Effector CD4-positive, alpha-beta T cell (primary cell): ENCODE measurements around the gene KASH5.

Experiments used
- DNase-seq: peaks from one replicate; pipeline ENCODE4 v3.0.0-alpha.2; 2020

The KASH5 gene

DNA sequence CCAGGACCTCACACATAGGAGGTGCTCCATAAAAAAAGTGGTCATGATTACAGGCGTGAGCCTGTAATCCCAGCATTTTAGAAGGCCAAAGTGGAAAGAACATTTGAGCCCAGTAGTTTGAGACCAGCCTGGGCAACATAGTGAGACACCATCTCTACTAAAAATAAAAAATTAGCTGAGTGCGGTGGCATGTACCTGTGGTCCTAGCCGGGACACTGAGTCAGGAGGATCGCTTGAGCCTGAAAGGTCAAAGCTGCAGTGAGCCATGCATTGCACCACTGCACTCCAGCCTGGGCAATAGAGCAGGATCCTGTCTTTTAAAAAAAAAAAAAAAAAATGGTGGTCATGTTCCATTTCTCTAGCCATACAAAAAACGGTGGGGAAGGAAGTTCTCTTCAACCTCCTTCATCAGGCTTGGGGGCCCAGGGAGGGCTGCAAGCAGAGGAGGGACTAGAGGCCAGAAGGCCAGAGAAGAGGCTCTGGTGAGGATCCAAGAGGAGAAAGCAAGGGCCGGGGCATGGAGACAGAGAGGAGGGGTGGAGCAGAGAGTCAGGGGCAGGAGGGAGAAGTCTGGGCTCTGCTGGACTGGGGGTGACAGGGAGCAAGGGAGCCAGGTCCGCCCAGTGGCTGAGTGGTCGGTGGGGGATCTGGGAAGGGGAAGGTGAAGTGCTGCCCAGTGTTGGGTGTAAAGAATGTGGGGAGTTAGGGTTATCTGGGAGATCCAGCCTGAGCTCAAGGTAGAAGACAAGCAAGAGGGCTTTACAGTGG is 8.9 kb downstream of the KASH5 start:
- DNase-seq: no peak

- no peak for DNase-seq
Observed at GRCh38 chr19:49398001-49398615, 10.1 kb downstream of the KASH5 start.

- DNase-seq: no peak
Observed at GRCh38 chr19:49398931-49399330, 10.9 kb downstream of the KASH5 start.

DNA sequence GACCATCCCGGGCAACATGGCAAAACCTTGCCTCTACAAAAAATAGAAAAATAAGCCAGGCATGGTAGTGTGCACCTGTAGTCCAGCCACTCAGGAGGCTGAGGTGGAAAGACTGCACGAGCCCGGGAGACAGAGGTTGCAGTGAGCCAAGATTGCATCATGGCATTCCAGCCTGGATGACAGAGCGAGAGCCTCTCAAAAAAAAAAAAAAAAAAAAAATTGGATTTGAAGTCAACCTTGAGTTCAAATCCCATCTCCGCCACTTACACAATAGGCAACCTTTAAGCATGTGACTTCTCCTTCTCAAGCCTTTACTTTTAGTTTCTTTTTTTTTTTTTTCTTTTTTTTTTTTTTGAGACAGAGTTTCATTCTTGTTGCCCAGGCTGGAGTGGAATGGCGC is 12.0 kb downstream of the KASH5 start:
- DNase-seq: no peak

DNA sequence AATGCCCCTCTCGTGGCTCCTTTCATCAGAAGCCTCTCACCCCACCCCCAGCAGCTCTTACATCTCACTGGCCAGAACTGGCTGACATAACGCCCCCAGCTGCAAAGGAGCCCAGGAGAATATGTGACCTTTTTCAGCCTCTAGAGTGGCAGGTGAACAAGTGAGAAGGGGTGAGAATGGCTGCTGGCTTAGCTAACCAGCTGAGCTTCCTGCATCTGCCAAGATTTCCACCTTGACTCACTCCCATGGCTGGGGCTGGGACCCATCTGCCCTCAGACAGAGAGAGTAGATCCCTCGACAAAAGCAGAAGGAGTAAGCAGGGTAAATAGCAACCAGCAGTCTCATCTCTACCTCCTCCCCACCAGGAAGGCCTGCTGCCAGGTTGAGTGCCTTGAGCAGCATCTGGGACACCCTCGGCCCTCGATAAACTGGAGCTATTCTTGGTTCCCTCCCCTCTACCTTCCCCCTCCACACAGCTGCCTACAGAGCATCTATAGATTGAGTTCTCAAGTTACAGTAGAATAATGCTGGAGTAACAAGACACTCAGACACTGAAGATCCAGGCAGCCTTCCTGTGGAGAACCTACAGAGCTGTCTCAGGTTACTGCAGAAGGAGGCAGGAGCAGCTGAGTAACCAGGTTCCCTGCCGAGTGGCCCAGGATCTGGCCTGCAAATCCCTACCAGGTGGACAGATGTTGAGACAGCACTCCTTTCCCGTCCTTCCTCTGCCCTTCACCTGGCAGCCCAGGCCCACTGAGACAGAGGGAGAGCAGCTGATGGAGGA is 15.5 kb downstream of the KASH5 start:
- DNase-seq: no peak

GRCh38 chr19:49407079-49407478 is 19.0 kb downstream of the KASH5 start:
- no peak for DNase-seq

DNA sequence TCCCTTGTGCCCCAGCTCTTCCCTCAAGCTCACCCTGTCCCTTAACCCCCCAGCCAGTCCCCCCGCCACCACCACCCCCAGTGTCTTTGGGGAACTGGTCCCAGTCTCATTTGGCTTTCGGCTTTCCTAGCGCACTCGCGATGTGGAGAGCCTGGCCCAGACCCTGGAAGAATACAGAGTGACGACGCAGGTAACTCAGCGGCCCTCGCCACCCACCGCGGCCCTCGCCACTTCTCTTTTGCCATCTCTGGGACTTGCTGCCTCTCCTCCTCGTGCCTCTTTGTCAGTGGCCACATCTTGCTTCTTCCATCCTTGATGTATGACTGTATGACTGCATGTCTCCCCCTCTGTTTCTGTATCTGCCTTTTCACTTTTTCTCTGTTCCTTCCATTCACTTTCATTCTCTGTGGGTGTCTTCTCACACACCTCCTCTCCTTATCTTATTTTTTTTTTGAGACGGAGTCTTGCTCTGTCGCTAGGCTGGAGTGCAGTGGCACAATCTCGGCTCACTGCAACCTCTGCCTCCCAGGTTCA is 19.5 kb downstream of the KASH5 start:
- DNase-seq: no peak

DNA sequence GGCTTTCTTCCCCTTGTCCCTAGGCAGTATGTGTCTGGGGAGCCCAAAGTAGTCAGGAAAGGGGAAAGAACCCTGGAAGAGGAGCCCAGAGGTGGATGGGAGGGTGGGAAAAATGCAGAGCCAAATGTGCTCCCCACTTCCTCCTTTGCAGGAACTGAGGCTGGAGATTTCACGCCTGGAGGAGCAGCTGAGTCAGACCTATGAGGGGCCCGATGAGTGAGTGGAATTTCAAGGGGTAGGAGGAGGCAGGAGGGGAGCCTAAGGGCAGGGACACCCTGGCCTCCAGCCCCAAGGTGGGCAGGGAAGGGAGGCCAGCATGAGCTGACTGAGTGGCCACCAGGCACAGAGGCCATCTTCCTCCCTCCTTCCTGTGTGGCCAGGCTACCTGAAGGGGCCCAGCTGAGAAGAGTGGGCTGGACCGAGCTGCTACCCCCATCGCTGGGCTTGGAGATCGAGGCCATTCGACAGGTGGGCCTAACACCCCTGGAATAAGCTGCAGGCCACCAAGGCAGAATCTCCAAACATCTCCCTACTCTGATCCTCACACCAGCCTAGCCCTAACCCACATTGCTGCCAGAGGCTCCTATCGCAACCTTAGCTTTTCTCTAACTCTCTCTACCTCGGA is 20.9 kb downstream of the KASH5 start:
- DNase-seq: no peak

GRCh38 chr19:49409441-49410029 is 21.5 kb downstream of the KASH5 start:
- no peak for DNase-seq

- DNase-seq: no peak
Observed at GRCh38 chr19:49411681-49412326, 23.8 kb downstream of the KASH5 start.

GRCh38 chr19:49413348-49413747 is 25.3 kb downstream of the KASH5 start:
- DNase-seq: no peak

DNA sequence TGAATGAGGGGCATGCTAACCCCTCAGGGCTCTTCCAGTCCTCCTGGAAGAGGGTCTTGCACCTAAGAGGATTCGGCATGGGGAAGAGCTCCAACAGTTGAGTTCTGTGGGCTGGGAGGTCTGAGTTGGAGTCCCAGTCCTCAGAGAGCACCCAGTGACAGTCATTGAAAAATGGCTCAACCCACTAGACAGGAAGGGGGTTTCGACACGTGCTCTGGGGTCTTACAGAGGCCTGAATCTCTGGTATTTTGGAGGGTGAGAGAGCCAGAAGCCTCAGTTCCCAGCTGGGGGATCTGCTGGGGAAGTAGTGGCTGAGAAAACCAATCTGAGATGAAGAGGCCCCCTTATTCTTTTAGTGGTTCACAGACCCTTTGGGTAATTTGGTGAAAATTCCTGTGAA is 26.2 kb downstream of the KASH5 start:
- DNase-seq: no peak

- DNase-seq: no peak
Observed at GRCh38 chr19:49415102-49415809, 27.2 kb downstream of the KASH5 start.

DNA sequence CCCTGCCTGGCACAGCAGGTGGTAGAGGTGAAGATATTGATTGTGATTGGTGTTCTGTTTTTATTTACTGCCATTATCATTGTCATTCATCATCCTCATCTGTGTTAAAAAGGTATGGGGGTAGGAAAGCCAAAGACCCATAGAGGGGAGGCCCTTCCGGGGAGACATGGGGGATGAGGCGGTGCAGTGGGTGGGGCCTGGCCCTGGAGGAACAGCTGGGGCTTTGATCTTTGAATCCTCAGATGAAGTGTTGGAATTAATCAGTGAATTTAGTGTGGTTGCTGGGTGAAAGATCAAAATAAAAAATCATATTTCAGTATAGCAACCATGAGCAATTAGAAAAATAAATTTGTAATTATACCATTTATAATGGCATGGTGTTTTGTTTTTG is 27.8 kb downstream of the KASH5 start:
- DNase-seq: no peak

DNA sequence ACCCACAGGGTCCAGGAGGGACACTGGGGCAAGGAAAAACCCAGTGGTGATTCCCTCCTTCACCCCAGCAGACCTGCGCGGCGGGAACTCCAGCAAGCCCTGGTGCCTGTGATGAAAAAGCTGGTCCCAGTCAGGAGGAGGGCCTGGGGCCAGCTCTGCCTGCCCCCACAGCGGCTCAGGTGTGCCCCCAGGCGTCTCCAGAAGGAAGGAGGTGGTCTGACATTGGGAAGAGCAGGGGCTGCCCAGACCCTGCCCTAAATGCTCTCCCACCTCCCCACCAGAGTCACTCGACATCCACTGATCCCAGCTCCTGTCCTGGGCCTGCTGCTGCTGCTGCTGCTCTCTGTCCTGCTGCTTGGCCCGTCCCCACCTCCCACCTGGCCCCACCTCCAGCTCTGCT is 29.0 kb downstream of the KASH5 start:
- DNase-seq: no peak

DNA sequence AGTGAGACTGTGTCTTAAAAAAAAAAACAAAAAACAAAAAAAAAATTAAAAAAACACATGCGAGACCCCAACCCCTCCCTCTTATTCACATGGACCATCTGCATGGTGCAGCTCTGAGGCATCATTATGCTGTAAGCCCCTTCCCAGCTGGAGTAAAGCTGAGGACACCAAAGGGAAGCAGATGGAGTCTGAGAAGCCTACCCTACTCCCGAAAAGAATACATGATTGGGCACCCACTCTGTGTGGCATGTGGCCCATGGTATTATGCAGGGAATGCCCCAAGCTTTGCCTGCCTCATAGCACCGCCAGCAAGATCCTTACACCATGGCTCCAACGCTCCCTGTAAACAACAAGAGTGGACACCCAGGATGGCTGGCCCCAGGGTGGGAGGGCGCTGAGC is 30.5 kb downstream of the KASH5 start:
- no peak for DNase-seq

GRCh38 chr19:49419173-49419572 is 31.1 kb downstream of the KASH5 start:
- DNase-seq: no peak

DNA sequence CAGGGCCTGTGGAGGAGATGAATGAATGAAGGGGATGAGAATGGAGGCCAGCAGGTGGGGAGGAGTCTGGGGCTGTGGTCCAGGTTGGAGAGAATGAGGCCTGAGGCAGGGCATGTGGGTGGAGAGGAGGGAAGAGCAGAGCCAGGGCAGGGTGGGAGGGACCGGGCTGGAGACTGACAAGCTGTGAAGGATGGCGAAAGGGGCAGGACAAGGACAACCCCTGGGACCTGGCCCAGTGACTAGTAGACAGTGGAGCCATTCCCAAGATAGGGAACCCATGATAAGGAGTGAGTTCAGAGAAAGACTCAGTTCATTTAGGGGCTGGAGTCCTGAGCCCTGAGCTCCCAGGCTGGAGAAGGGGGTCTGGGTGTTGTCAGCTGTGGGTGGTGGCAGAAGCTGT is 32.2 kb downstream of the KASH5 start:
- DNase-seq: no peak

GRCh38 chr19:49421039-49421877 is 33.2 kb downstream of the KASH5 start:
- DNase-seq: no peak

DNA sequence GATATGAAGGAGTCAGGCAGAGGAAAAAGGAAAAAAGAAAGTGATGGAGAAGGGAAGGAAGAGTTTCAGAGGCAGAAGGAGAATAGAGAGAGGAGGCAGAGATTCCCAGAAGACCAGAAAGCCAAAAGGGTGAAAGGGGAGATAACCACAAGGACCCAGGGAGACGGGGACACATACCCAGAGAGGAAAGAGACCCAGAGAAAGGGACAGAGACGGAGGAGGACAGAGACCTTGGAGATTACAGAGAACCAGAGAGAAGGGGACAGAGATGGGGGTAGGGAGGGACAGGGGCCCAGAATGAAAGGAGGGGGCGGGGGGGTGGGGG is 33.8 kb downstream of the KASH5 start:
- no peak for DNase-seq
